ENCODE measurements around the gene SH3RF3. TPM values are rescaled to one million over a fixed set of nuclear protein-coding genes. Genes with fewer than 3 reads are reported as not detected.

The SH3RF3 gene
- polyA plus RNA-seq, 1 donor (not counting 4 experiments of a cell fraction or from before 2014, with no cell fraction given): 0.08 TPM

DNA sequence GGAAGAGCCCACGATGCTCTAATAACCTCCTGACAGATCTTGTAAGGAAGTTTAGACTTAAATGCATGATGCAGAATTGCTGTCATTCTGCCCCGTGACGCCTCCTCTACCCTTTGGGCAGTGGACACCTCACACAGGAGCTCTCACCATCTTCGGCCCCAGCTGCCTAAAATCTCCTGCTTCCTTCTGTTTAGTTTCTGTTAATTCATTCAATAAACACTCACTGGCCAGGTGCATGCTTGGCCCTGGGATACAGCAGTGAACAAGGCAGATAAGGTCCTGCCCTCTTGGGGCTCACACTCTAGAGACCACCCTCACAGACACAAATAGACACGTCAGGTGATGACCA is 403.7 kb downstream of the SH3RF3 start:
- no peak overlapping the region for H2AFZ ChIP-seq (ENCODE audit: control insufficient read depth, low read length)
- no peaks in the 10 kb centered on the region for H3K4me1 ChIP-seq (ENCODE audit: control insufficient read depth, extremely low read depth, insufficient read depth, low read length)
- DNase-seq (ENCODE audit: low read depth, low spot score) (no peak), FAIRE-seq (no peak)
- no peaks in the 10 kb centered on the region for H3K79me2 ChIP-seq (ENCODE audit: control insufficient read depth, insufficient read depth, low read length)
- peaks cover 4% of the 10 kb centered on the region for H3K27me3 ChIP-seq (ENCODE audit: control insufficient read depth, extremely low read depth, insufficient read depth, low read length)
- no peaks in the 10 kb centered on the region for H3K36me3 ChIP-seq (ENCODE audit: control insufficient read depth in 2 of 2, extremely low read depth in 1 of 2, insufficient read depth in 2 of 2, low read length in 2 of 2)
- dilution Hi-C loops (cut with MboI; ENCODE audit: extremely low pct_ligation_motif_present, low sequenced_read_pairs): no loop called here
- TF ChIP-seq CTCF (optimal IDR thresholded peaks at IDR 0.05 in 1 of 3, IDR thresholded peaks at IDR 0.05 in 1 of 3, conservative IDR thresholded peaks at IDR 0.05 in 1 of 3; ENCODE audit: extremely low read depth in 1 of 3, insufficient read depth in 2 of 3, low read length in 3 of 3) (no peak), EZH2 (IDR thresholded peaks at IDR 0.05; ENCODE audit: low read length) (no peak)
- no peak overlapping the region for H3K4me2 ChIP-seq (ENCODE audit: control insufficient read depth, extremely low read depth, insufficient read depth, low read depth, low read length)
- no peak overlapping the region for H3K27ac ChIP-seq (ENCODE audit: control insufficient read depth, insufficient read depth, low read length)
- H3K4me3 ChIP-seq (ENCODE audit: control insufficient read depth in 2 of 3, extremely low read depth in 1 of 3, insufficient read depth in 2 of 3, low read depth in 1 of 3, low read length in 3 of 3): no peak overlapping the region
- H4K20me1 ChIP-seq (ENCODE audit: control insufficient read depth, extremely low read depth, insufficient read depth, low read length): no peaks in the 10 kb centered on the region
- H3K9me3 ChIP-seq (ENCODE audit: control insufficient read depth, low read depth, low read length): no peaks in the 10 kb centered on the region
- H3K9ac ChIP-seq (ENCODE audit: control insufficient read depth, extremely low read depth, insufficient read depth, low read length): no peak overlapping the region
- no peaks in the 10 kb centered on the region for H3K9me1 ChIP-seq (ENCODE audit: control insufficient read depth, extremely low read depth, insufficient read depth, low read length)

DNA sequence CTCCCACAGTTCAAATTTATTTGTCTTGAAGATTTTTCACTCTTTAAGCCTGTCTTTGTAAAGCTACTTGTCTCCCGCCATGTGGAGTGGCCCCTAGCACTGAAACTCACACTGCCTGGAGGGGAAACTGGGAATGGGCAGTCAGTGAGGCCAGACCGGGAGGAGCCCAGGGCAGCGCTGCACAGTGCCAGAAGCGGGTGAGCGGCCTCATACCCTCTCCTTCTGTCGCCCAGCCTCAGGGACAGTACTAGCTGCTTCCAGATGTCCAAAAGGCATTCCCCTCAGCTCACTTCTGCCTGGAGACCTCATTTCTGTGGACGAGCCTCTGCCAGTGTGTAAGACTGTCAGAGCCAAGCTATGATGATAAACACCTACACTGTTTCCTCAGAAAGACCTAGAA is 404.8 kb downstream of the SH3RF3 start:
- no peak overlapping the region for H3K27ac ChIP-seq (ENCODE audit: control insufficient read depth, insufficient read depth, low read length)

More for the DNA sequence above, 404.8 kb downstream of the SH3RF3 start:
- FAIRE-seq: no peak
- H3K9me1 ChIP-seq (ENCODE audit: control insufficient read depth, extremely low read depth, insufficient read depth, low read length): no peaks in the 10 kb centered on the region
- H3K36me3 ChIP-seq (ENCODE audit: control insufficient read depth in 2 of 2, extremely low read depth in 1 of 2, insufficient read depth in 2 of 2, low read length in 2 of 2): no peaks in the 10 kb centered on the region
- dilution Hi-C loops (cut with MboI; ENCODE audit: extremely low pct_ligation_motif_present, low sequenced_read_pairs): no loop called here
- no peak for DNase-seq (ENCODE audit: low read depth, low spot score)
- no peaks in the 10 kb centered on the region for H3K4me1 ChIP-seq (ENCODE audit: control insufficient read depth, extremely low read depth, insufficient read depth, low read length)
- peaks cover 4% of the 10 kb centered on the region for H3K27me3 ChIP-seq (ENCODE audit: control insufficient read depth, extremely low read depth, insufficient read depth, low read length)
- no peaks in the 10 kb centered on the region for H3K9me3 ChIP-seq (ENCODE audit: control insufficient read depth, low read depth, low read length)
- no peak overlapping the region for H3K9ac ChIP-seq (ENCODE audit: control insufficient read depth, extremely low read depth, insufficient read depth, low read length)
- no peak overlapping the region for H3K4me3 ChIP-seq (ENCODE audit: control insufficient read depth in 2 of 3, extremely low read depth in 1 of 3, insufficient read depth in 2 of 3, low read depth in 1 of 3, low read length in 3 of 3)
- H2AFZ ChIP-seq (ENCODE audit: control insufficient read depth, low read length): no peak overlapping the region
- no peaks in the 10 kb centered on the region for H4K20me1 ChIP-seq (ENCODE audit: control insufficient read depth, extremely low read depth, insufficient read depth, low read length)
- TF ChIP-seq CTCF (optimal IDR thresholded peaks at IDR 0.05 in 1 of 3, IDR thresholded peaks at IDR 0.05 in 1 of 3, conservative IDR thresholded peaks at IDR 0.05 in 1 of 3; ENCODE audit: extremely low read depth in 1 of 3, insufficient read depth in 2 of 3, low read length in 3 of 3) (no peak), EZH2 (IDR thresholded peaks at IDR 0.05; ENCODE audit: low read length) (no peak)
- no peak overlapping the region for H3K4me2 ChIP-seq (ENCODE audit: control insufficient read depth, extremely low read depth, insufficient read depth, low read depth, low read length)
- H3K79me2 ChIP-seq (ENCODE audit: control insufficient read depth, insufficient read depth, low read length): no peaks in the 10 kb centered on the region

All from keratinocyte (primary cell).